Progenitor cell of endocrine pancreas (in vitro differentiated cells): ENCODE data around the gene IFIT1B. TPM values are rescaled to one million over a fixed set of nuclear protein-coding genes. Genes with fewer than 3 reads are reported as not detected.
"Not testable (repeated sequence)": the region's sequence is repeated elsewhere in the genome, so short reads cannot be mapped to it uniquely, and the experiment has no call there.

Experiments
- DNase-seq: peaks from one replicate; pipeline ENCODE4 v3.0.0; 2021; ENCODE audit warnings: low spot score; ENCODE audit not compliant: unreplicated experiment
- H3K27ac Mint-ChIP-seq: 2 replicates; pipeline ENCODE4 v1.8.0; 2021; ENCODE audit warnings: mild to moderate bottlenecking, moderate library complexity, mixed read lengths
- H3K27me3 Mint-ChIP-seq: 2 replicates; pipeline ENCODE4 v1.8.0; 2021; ENCODE audit warnings: mixed read lengths
- H3K36me3 Mint-ChIP-seq: 2 replicates; pipeline ENCODE4 v1.8.0; 2022; ENCODE audit warnings: mixed read lengths; ENCODE audit not compliant: insufficient read depth
- H3K4me1 Mint-ChIP-seq: 2 replicates; pipeline ENCODE4 v1.8.0; 2021; ENCODE audit warnings: low read depth, mixed read lengths
- H3K4me3 Mint-ChIP-seq: 2 replicates; pipeline ENCODE4 v1.8.0; 2021; ENCODE audit warnings: low read depth, mild to moderate bottlenecking, moderate library complexity, mixed read lengths
- H3K9me3 Mint-ChIP-seq: 2 replicates; pipeline ENCODE4 v1.8.0; 2021; ENCODE audit warnings: low read depth, mixed read lengths
- total RNA-seq: library from RNA; stranded (reverse); gene quantifications from 2 replicates; pipeline ENCODE4 v1.2.1, GENCODE V29; 2021
- TF ChIP-seq, protein P1 (sequence below): fragments of 200-600 bp; sonication (generic); IDR thresholded peaks from one replicate; pipeline ENCODE4 v1.5.0; 2021; ENCODE audit warnings: antibody characterized with exemption, mild to moderate bottlenecking; ENCODE audit not compliant: unreplicated experiment

The IFIT1B gene
- total RNA-seq, 1 donor from 2014 or later, result not detected

DNA sequence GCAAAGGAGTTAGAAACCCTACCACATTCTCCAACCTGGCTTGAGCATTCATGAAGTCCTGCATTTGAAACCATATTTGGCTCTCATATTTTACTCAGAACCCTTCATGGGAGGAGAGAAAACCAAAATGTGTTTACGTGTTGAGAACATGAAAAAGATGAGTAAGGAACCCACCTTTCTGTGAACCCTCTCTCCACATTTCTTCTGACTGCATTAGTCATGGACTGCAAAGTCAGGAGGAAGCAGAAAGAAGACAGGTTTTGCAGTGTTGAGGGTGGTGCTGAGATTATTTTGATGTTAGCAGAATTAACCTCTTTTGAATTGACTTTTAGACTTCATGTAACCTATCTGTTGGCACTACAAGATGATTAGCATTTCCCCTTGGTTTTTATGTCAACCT, 4.9 kb downstream of the IFIT1B start:
- no peaks in the 10 kb centered on the region for H3K9me3 Mint-ChIP-seq
- TF ChIP-seq, protein P1, sequence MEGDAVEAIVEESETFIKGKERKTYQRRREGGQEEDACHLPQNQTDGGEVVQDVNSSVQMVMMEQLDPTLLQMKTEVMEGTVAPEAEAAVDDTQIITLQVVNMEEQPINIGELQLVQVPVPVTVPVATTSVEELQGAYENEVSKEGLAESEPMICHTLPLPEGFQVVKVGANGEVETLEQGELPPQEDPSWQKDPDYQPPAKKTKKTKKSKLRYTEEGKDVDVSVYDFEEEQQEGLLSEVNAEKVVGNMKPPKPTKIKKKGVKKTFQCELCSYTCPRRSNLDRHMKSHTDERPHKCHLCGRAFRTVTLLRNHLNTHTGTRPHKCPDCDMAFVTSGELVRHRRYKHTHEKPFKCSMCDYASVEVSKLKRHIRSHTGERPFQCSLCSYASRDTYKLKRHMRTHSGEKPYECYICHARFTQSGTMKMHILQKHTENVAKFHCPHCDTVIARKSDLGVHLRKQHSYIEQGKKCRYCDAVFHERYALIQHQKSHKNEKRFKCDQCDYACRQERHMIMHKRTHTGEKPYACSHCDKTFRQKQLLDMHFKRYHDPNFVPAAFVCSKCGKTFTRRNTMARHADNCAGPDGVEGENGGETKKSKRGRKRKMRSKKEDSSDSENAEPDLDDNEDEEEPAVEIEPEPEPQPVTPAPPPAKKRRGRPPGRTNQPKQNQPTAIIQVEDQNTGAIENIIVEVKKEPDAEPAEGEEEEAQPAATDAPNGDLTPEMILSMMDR, result no peak
- no peaks in the 10 kb centered on the region for H3K36me3 Mint-ChIP-seq
- H3K27me3 Mint-ChIP-seq, result peaks cover 7% of the 10 kb centered on the region
- H3K4me3 Mint-ChIP-seq, result no peak overlapping the region
- H3K27ac Mint-ChIP-seq, result no peak overlapping the region
- H3K4me1 Mint-ChIP-seq, result peaks cover 6% of the 10 kb centered on the region
- DNase-seq, result no peak

DNA sequence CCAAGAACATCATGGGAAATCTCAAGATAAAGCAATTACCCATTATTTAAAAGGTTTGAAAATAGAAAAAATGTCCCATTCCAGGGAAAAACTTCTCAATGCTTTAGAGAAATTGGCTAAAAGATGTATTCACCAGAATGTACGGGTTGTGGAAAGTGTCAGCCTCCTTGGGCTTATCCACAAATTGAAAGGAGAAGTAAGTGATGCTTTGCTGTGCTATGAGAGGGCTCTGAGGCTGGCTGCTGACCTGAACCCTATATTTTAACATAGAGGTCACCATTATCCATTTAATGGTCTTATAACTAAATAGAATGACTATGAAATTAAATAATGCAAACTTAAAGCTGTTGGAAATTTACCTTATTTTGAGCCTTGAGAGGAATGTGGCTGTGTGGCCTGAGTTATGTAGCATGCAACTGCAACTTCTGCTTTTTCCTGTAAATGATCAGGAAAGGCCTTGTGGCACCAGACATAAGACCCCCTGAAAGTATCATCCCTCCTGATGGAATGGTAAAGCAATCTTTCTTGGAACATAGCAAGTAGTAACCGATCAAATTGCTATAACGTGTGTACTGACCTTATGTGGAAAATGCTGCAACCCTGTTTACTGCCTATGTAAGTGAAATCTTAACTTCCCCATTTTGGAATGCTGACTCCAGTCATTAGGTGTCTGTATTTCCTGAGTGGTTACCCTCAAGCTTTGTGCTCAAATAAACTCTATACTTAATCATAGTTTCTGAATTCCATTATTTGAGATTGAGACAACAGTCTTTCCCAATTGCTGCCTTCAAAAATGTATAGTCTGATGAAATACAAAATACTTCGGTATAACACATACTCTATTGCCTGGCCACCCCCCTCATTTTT, 6.9 kb downstream of the IFIT1B start:
- Mint-ChIP-seq H3K27ac (no peak overlapping the region), H3K4me1 (peaks cover 6% of the 10 kb centered on the region), H3K4me3 (no peak overlapping the region), H3K27me3 (peaks cover 7% of the 10 kb centered on the region), H3K36me3 (no peaks in the 10 kb centered on the region), H3K9me3 (no peaks in the 10 kb centered on the region)
- TF ChIP-seq, protein P1, result no peak
- DNase-seq, result no peak

DNA sequence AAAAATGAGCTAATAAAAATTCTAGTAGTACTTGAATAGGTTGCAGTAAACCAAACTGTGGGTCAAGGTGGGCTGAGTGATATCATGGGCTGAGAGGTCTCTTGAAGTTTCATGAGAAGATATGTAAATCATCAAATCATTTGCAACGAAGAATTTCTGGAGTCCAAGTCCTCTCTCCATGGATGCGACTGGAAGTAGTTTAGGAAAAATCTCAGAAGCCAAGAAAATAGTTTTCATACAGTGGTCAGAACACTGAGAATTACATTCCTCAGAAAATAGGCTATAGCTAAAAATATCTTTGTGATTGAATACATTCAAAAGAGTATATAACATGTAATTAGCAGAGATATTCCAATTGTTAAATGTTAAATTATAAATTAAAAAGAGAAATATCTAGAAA, 10.9 kb downstream of the IFIT1B start:
- Mint-ChIP-seq H3K27ac (no peak overlapping the region), H3K9me3 (no peaks in the 10 kb centered on the region), H3K27me3 (no peaks in the 10 kb centered on the region), H3K4me3 (no peak overlapping the region), H3K36me3 (no peaks in the 10 kb centered on the region), H3K4me1 (peaks cover 6% of the 10 kb centered on the region)
- no peak for DNase-seq
- TF ChIP-seq, protein P1, result no peak

DNA sequence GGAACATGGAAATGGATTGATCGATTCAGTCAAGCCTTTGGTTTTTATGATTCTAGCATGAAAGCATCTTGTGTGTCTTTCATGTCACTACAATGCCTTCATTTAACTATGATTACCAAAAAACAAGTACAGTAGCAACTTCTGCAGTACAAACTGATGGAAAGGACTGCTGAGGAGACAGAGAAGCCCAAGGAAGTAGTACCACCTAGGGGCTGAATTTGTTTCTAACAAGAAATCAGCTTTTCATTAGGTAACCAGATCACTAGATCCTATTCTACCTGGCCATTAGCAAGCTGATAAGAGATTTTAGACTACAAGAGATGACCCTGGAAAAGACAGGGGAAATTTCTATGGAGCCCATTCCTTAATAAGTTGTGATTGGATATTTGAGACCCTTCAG, 11.4 kb downstream of the IFIT1B start:
- TF ChIP-seq, protein P1, result peak; percentile 41
- H3K4me1 Mint-ChIP-seq, result peaks cover 6% of the 10 kb centered on the region
- H3K9me3 Mint-ChIP-seq, result no peaks in the 10 kb centered on the region
- DNase-seq, result no peak
- H3K27me3 Mint-ChIP-seq, result no peaks in the 10 kb centered on the region
- no peak overlapping the region for H3K4me3 Mint-ChIP-seq
- H3K27ac Mint-ChIP-seq, result no peak overlapping the region
- no peaks in the 10 kb centered on the region for H3K36me3 Mint-ChIP-seq

DNA sequence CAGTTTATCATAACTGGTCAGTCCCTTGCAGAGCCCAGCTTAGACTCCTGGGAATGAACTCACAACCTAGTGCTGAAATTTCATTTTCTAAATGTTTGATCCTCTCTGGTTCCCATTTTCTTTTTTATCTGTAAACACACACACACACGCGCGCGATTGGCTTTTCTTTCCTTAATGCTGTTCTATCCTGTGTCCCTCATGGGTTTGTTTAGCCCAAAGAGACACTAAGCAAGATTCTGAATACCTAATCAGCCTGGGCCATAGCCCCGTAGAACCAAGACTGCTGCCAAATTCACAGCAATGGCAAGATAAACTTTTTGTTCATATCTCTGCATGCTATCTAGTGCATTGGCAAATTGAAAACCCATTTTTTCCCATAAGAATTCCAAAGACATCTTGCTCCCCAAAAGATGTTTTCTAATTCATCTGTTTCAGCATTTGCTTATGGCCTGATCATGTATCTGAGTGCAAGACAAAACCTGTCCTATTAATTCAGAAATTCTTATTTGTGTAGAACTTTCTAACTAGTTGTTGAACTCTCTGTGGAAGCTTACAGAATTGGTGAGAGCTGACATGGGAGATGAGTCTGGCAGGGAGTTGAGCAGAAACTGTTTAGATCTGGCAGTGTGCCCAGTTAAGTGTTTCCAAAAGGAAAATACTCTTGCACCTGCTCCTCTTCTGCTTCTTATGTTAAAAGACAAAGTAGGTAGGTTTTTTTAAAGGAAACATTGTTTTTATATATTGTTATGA, 12.8 kb downstream of the IFIT1B start:
- H3K27ac Mint-ChIP-seq, result no peak overlapping the region

DNA sequence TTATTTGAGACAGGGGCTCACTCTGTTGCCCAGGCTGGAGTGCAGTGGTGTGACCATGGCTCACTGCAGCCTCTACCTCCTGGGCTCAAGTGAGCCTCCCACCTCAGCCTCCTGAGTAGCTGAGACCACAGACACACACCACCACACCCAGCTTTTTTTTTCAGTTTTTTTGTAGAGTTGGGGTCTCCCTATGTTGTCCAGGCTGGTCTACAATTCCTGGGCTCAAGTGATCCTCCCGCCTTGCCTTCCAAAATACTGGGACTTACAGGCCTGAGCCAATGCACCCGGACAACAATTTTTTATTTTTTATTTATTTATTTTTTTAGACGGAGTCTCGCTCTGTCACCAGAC, 13.3 kb downstream of the IFIT1B start:
- not testable (repeated sequence) for H3K36me3 Mint-ChIP-seq, H3K27ac Mint-ChIP-seq, H3K27me3 Mint-ChIP-seq, H3K4me1 Mint-ChIP-seq, H3K9me3 Mint-ChIP-seq, H3K4me3 Mint-ChIP-seq, DNase-seq

More for the DNA sequence above, 12.8 kb downstream of the IFIT1B start:
- H3K9me3 Mint-ChIP-seq, result no peaks in the 10 kb centered on the region
- no peaks in the 10 kb centered on the region for H3K36me3 Mint-ChIP-seq
- H3K4me3 Mint-ChIP-seq, result no peak overlapping the region
- peaks cover 6% of the 10 kb centered on the region for H3K4me1 Mint-ChIP-seq
- no peak for DNase-seq
- TF ChIP-seq, protein P1, result no peak
- no peaks in the 10 kb centered on the region for H3K27me3 Mint-ChIP-seq
